Left lobe of liver (tissue), 2 donors: Measurements from ENCODE around the gene TMEM107. TPM values are rescaled to one million over a fixed set of nuclear protein-coding genes. Genes with fewer than 3 reads are reported as not detected.

Experiments
- ATAC-seq: fragments of 200-7000 bp; cut with Tn5 transposase; one replicate; pipeline ENCODE4 v1.9.1; 2020; ENCODE audit warnings: mild to moderate bottlenecking, moderate library complexity
- DNase-seq: peaks from one replicate; pipeline ENCODE4 v3.0.0-alpha.2; 2020; ENCODE audit warnings: low spot score
- total RNA-seq: library from RNA; stranded (reverse); gene quantifications from one replicate; pipeline ENCODE4 v1.2.1, GENCODE V29; 2021
- donor health status: DM: no; HTN: no; CAD: no; lungs with moderate emphysema.
- donor health status: DM: no; HTN: yes; CAD: no.

The TMEM107 gene
- total RNA-seq, 1 donor from 2014 or later, result 3.6 TPM

- ATAC-seq (no peak), DNase-seq (peak; percentile 81)
These were observed 24.5 kb downstream of the TMEM107 start for GRCh38 chr17:8151641-8152111.

- ATAC-seq, result no peak
These were observed 25.0 kb downstream of the TMEM107 start for GRCh38 chr17:8151120-8151640.

GRCh38 chr17:8150194-8151119 is 25.7 kb downstream of the TMEM107 start:
- ATAC-seq (no peak), DNase-seq (peak; percentile 54)

More at GRCh38 chr17:8151120-8151640, 25.0 kb downstream of the TMEM107 start:
- peak; percentile 85 for DNase-seq

GRCh38 chr17:8149419-8150193 is 26.6 kb downstream of the TMEM107 start:
- ATAC-seq, result no peak
- DNase-seq, result no peak

- ATAC-seq (no peak), DNase-seq (no peak)
These were observed 27.6 kb downstream of the TMEM107 start for GRCh38 chr17:8148560-8148959.

GRCh38 chr17:8147805-8148404 is 28.3 kb downstream of the TMEM107 start:
- no peak for DNase-seq
- ATAC-seq, result no peak

GRCh38 chr17:8147141-8147804 is 28.9 kb downstream of the TMEM107 start:
- ATAC-seq (no peak), DNase-seq (no peak)

- ATAC-seq (no peak), DNase-seq (no peak)
These were observed 29.6 kb downstream of the TMEM107 start for GRCh38 chr17:8146381-8147140.

- ATAC-seq (no peak), DNase-seq (no peak)
These were observed 30.4 kb downstream of the TMEM107 start for GRCh38 chr17:8145811-8146210.

- ATAC-seq, result peak; percentile 1
- no peak for DNase-seq
These were observed 31.6 kb downstream of the TMEM107 start for GRCh38 chr17:8144401-8145231.

GRCh38 chr17:8143581-8144400 is 32.4 kb downstream of the TMEM107 start:
- DNase-seq (peak; percentile 48), ATAC-seq (no peak)

- ATAC-seq, result no peak
- no peak for DNase-seq
These were observed 33.1 kb downstream of the TMEM107 start for GRCh38 chr17:8142887-8143580.

GRCh38 chr17:8142158-8142886 is 33.9 kb downstream of the TMEM107 start:
- DNase-seq, result no peak
- ATAC-seq, result no peak

GRCh38 chr17:8141741-8142140 is 34.4 kb downstream of the TMEM107 start:
- DNase-seq (no peak), ATAC-seq (no peak)

GRCh38 chr17:8141045-8141444 is 35.1 kb downstream of the TMEM107 start:
- ATAC-seq (no peak), DNase-seq (peak; percentile 42)
